ENCODE measurements around the gene RAB13. TPM values are rescaled to one million over a fixed set of nuclear protein-coding genes. Genes with fewer than 3 reads are reported as not detected.
"Not testable (repeated sequence)": the region's sequence is repeated elsewhere in the genome, so short reads cannot be mapped to it uniquely, and the experiment has no call there.

RAB13 gene
- total RNA-seq, 2 experiments from 2014 or later, result 0.28 to 0.30 TPM

GRCh38 chr1:154006136-154006535 is 20.0 kb upstream of the RAB13 start:
- no peaks in the 10 kb centered on the region for H3K27me3 Mint-ChIP-seq
- no peaks in the 10 kb centered on the region for H3K4me1 Mint-ChIP-seq (ENCODE audit: low read depth)
- no peak overlapping the region for H3K4me3 Mint-ChIP-seq
- H3K27me3 ChIP-seq (ENCODE audit: control insufficient read depth in 1 of 2, insufficient read depth in 2 of 2, low read length in 2 of 2), result no peaks in the 10 kb centered on the region
- ChIA-PET POLR2A (no interaction called here), CTCF (no interaction called here)
- no peak for ATAC-seq (ENCODE audit: poor library complexity)
- no peaks in the 10 kb centered on the region for H3K9me3 ChIP-seq (ENCODE audit: control insufficient read depth in 1 of 2, insufficient read depth in 1 of 2, low read length in 2 of 2)
- DNase-seq, result no peak
- TF ChIP-seq CTCF (IDR thresholded peaks at IDR 0.05), result no peak
- no peaks in the 10 kb centered on the region for H3K36me3 ChIP-seq (ENCODE audit: insufficient read depth, low read length)
- H3K36me3 Mint-ChIP-seq (ENCODE audit: low read depth), result no peaks in the 10 kb centered on the region
- H3K4me3 ChIP-seq (ENCODE audit: low read length), result no peak overlapping the region
- no peaks in the 10 kb centered on the region for H3K4me1 ChIP-seq (ENCODE audit: insufficient read depth, low read length)
- H3K27ac ChIP-seq (ENCODE audit: low read depth in 1 of 2, low read length in 2 of 2), result no peak overlapping the region
- H3K9me3 Mint-ChIP-seq, result no peaks in the 10 kb centered on the region
- intact Hi-C loops (cut with DNase I, micrococcal nuclease), result no loop called here
- H3K27ac Mint-ChIP-seq, result no peak overlapping the region

GRCh38 chr1:154000420-154000819 is 14.3 kb upstream of the RAB13 start:
- Mint-ChIP-seq H3K27me3 (no peaks in the 10 kb centered on the region), H3K4me3 (no peak overlapping the region), H3K27ac (no peak overlapping the region), H3K9me3 (no peaks in the 10 kb centered on the region), H3K36me3 (ENCODE audit: low read depth) (peaks cover 10% of the 10 kb centered on the region), H3K4me1 (ENCODE audit: low read depth) (peaks cover 2% of the 10 kb centered on the region)
- ChIA-PET CTCF (no interaction called here), POLR2A (interaction anchor here (5.6 kb wide), 1 partner anchor 9 kb away, joined by 43 read pairs; the partner anchor contains the start of gene RPS27)
- Histone ChIP-seq H3K4me1 (ENCODE audit: insufficient read depth, low read length) (no peaks in the 10 kb centered on the region), H3K27ac (ENCODE audit: low read depth in 1 of 2, low read length in 2 of 2) (no peak overlapping the region), H3K36me3 (ENCODE audit: insufficient read depth, low read length) (peaks cover 2% of the 10 kb centered on the region), H3K27me3 (ENCODE audit: control insufficient read depth in 1 of 2, insufficient read depth in 2 of 2, low read length in 2 of 2) (no peaks in the 10 kb centered on the region), H3K9me3 (ENCODE audit: control insufficient read depth in 1 of 2, insufficient read depth in 1 of 2, low read length in 2 of 2) (no peaks in the 10 kb centered on the region), H3K4me3 (ENCODE audit: low read length) (no peak overlapping the region)
- intact Hi-C loops (cut with DNase I, micrococcal nuclease), result no loop called here
- no peak for TF ChIP-seq CTCF (IDR thresholded peaks at IDR 0.05)
- DNase-seq (no peak), ATAC-seq (ENCODE audit: poor library complexity) (no peak)

GRCh38 chr1:153996882-153997281 is 10.7 kb upstream of the RAB13 start:
- peaks cover 22% of the 10 kb centered on the region for H3K4me1 ChIP-seq (ENCODE audit: insufficient read depth, low read length)
- H3K27me3 ChIP-seq (ENCODE audit: control insufficient read depth in 1 of 2, insufficient read depth in 2 of 2, low read length in 2 of 2); H3K4me3 ChIP-seq (ENCODE audit: low read length); H3K27me3 Mint-ChIP-seq; H3K4me3 Mint-ChIP-seq; DNase-seq; H3K9me3 Mint-ChIP-seq; CTCF ChIA-PET; intact Hi-C loops (cut with DNase I, micrococcal nuclease); H3K9me3 ChIP-seq (ENCODE audit: control insufficient read depth in 1 of 2, insufficient read depth in 1 of 2, low read length in 2 of 2); H3K27ac ChIP-seq (ENCODE audit: low read depth in 1 of 2, low read length in 2 of 2); H3K27ac Mint-ChIP-seq; ATAC-seq (ENCODE audit: poor library complexity): not testable (repeated sequence)
- peaks cover 45% of the 10 kb centered on the region for H3K36me3 Mint-ChIP-seq (ENCODE audit: low read depth)
- peaks cover 23% of the 10 kb centered on the region for H3K4me1 Mint-ChIP-seq (ENCODE audit: low read depth)
- POLR2A ChIA-PET, result interaction anchor here (0.7 kb wide), 1 partner anchor 594 kb away, joined by 3 read pairs; no protein-coding TSS in a partner anchor
- H3K36me3 ChIP-seq (ENCODE audit: insufficient read depth, low read length), result peaks cover 31% of the 10 kb centered on the region

GRCh38 chr1:153995640-153996039 is 9.5 kb upstream of the RAB13 start:
- H3K4me1 ChIP-seq (ENCODE audit: insufficient read depth, low read length), result peaks cover 29% of the 10 kb centered on the region
- H3K9me3 Mint-ChIP-seq, result no peaks in the 10 kb centered on the region
- ChIA-PET POLR2A (interaction anchor here (1.0 to 1.2 kb wide), 3 partner anchors 39 to 324 kb away, joined by 4 to 5 read pairs (median 4); no protein-coding TSS in a partner anchor), CTCF (no interaction called here)
- H3K27me3 Mint-ChIP-seq, result no peaks in the 10 kb centered on the region
- H3K4me3 Mint-ChIP-seq, result no peak overlapping the region
- intact Hi-C loops (cut with DNase I, micrococcal nuclease), result no loop called here
- H3K4me1 Mint-ChIP-seq (ENCODE audit: low read depth), result peaks cover 32% of the 10 kb centered on the region
- TF ChIP-seq CTCF (IDR thresholded peaks at IDR 0.05), result no peak
- H3K36me3 ChIP-seq (ENCODE audit: insufficient read depth, low read length), result peaks cover 38% of the 10 kb centered on the region
- peaks cover 58% of the 10 kb centered on the region for H3K36me3 Mint-ChIP-seq (ENCODE audit: low read depth)
- H3K27ac ChIP-seq (ENCODE audit: low read depth in 1 of 2, low read length in 2 of 2), result no peak overlapping the region
- no peaks in the 10 kb centered on the region for H3K27me3 ChIP-seq (ENCODE audit: control insufficient read depth in 1 of 2, insufficient read depth in 2 of 2, low read length in 2 of 2)
- peak overlapping the region; percentile 46 for H3K27ac Mint-ChIP-seq
- ATAC-seq (ENCODE audit: poor library complexity) (no peak), DNase-seq (no peak)
- H3K9me3 ChIP-seq (ENCODE audit: control insufficient read depth in 1 of 2, insufficient read depth in 1 of 2, low read length in 2 of 2), result no peaks in the 10 kb centered on the region
- H3K4me3 ChIP-seq (ENCODE audit: low read length), result no peak overlapping the region

Measured in CD4-positive, alpha-beta T cell (primary cell).